Measurements from ENCODE around the gene SCUBE1.

DNA sequence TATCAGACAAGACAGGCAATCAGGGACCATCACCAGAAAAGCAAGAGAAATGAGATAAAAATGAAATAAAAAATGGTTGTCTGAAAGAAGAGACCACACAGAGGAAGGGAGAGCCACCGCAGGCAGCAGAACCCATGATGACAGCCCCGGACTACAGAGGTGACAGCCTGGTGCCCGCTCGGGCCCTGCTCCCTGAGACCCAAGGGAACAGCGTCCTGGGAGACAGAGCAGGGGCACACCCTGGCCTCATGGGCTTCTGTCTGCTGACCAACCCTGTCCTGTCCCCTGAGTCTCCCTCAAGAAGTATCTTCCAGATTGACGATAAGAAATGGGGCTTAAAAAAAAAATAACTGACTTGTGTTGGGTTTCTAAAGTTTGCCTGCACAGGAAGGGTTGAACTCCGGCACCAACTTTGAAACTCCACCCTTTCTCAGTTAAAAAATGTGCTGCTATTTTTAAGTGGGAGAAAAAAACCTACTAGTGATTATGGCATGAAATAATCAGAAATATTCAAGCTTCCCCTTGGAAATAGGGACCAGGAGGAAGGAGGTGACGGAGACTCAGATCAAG lies 86.1 kb downstream of the SCUBE1 start:
- TF ChIP-seq, protein P1, sequence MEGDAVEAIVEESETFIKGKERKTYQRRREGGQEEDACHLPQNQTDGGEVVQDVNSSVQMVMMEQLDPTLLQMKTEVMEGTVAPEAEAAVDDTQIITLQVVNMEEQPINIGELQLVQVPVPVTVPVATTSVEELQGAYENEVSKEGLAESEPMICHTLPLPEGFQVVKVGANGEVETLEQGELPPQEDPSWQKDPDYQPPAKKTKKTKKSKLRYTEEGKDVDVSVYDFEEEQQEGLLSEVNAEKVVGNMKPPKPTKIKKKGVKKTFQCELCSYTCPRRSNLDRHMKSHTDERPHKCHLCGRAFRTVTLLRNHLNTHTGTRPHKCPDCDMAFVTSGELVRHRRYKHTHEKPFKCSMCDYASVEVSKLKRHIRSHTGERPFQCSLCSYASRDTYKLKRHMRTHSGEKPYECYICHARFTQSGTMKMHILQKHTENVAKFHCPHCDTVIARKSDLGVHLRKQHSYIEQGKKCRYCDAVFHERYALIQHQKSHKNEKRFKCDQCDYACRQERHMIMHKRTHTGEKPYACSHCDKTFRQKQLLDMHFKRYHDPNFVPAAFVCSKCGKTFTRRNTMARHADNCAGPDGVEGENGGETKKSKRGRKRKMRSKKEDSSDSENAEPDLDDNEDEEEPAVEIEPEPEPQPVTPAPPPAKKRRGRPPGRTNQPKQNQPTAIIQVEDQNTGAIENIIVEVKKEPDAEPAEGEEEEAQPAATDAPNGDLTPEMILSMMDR (IDR thresholded peaks at IDR 0.05): no peak
- no peak for TF ChIP-seq POLR2A (IDR thresholded peaks at IDR 0.05)
